Measurements from ENCODE around the gene SPG21.

The SPG21 gene

GRCh38 chr15:64930019-64930652 is 59.6 kb downstream of the SPG21 start:
- ChIA-PET CTCF (no interaction called here), POLR2A (no interaction called here)
- no peak overlapping the region for H3K4me3 ChIP-seq (ENCODE audit: low read depth, low read length)
- TF ChIP-seq, protein P1, sequence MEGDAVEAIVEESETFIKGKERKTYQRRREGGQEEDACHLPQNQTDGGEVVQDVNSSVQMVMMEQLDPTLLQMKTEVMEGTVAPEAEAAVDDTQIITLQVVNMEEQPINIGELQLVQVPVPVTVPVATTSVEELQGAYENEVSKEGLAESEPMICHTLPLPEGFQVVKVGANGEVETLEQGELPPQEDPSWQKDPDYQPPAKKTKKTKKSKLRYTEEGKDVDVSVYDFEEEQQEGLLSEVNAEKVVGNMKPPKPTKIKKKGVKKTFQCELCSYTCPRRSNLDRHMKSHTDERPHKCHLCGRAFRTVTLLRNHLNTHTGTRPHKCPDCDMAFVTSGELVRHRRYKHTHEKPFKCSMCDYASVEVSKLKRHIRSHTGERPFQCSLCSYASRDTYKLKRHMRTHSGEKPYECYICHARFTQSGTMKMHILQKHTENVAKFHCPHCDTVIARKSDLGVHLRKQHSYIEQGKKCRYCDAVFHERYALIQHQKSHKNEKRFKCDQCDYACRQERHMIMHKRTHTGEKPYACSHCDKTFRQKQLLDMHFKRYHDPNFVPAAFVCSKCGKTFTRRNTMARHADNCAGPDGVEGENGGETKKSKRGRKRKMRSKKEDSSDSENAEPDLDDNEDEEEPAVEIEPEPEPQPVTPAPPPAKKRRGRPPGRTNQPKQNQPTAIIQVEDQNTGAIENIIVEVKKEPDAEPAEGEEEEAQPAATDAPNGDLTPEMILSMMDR (IDR thresholded peaks at IDR 0.05; ENCODE audit: insufficient read depth, low read length, missing control alignments): no peak
- DNase-seq (ENCODE audit: low read depth, low spot score): no peak

DNA sequence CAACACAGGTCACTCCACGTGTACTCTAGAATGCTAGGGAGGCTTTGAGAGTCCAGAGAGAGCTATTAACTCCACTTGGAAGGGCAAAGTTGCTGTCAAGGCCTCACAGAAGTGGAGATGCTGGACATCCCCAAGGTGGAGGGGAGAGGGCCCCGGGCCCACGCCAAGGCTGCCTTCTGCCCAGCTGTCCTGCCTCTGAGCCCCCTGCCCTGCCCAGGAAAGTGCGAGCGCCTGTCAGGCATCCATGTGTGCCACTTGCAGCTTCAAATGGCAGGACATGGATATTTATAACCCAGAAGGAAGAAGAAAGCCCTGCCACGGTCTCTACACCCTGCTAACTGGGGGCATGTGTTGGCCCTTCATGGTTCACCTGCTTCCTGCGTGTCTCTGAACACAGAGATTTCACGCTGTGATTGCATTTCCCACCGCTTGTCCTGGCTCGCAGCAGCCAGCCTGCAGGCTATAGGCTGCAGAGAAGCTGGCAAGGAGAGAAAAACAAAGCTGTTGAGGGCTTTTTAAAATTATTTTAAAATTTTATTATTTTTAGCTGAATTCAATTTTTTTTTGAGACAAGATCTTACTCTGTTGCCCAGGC is 61.0 kb downstream of the SPG21 start:
- TF ChIP-seq, protein P1 (IDR thresholded peaks at IDR 0.05; ENCODE audit: insufficient read depth, low read length, missing control alignments): no peak
- DNase-seq (ENCODE audit: low read depth, low spot score): no peak
- H3K4me3 ChIP-seq (ENCODE audit: low read depth, low read length): no peak overlapping the region
- ChIA-PET CTCF (no interaction called here), POLR2A (no interaction called here)

DNA sequence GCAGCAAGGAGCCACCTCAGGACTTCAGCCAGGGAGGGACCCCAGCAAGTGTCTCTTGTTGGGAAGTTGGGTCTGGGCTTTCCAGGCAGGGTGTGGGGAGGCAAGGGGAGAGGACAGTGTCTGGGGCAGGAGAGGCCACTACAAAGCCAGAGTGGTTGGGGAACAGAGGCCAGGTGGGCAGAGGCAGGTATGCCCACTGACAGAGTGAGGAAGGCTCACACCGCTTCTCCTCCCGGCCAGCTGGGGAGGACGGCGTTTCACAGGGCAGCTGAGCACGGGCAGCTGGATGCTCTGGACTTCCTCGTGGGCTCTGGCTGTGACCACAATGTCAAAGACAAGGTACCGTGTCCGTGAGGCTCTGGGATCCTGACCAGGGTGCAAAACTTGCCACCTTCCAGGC is 63.1 kb downstream of the SPG21 start:
- POLR2A ChIA-PET: no interaction called here
- CTCF ChIA-PET: no interaction called here

GRCh38 chr15:64925335-64926330 is 64.1 kb downstream of the SPG21 start:
- TF ChIP-seq, protein P1 (IDR thresholded peaks at IDR 0.05; ENCODE audit: insufficient read depth, low read length, missing control alignments): no peak
- ChIA-PET CTCF (no interaction called here), POLR2A (no interaction called here)
- DNase-seq (ENCODE audit: low read depth, low spot score): no peak
- H3K4me3 ChIP-seq (ENCODE audit: low read depth, low read length): no peak overlapping the region

More for the DNA sequence above, 63.1 kb downstream of the SPG21 start:
- DNase-seq (ENCODE audit: low read depth, low spot score): no peak
- no peak overlapping the region for H3K4me3 ChIP-seq (ENCODE audit: low read depth, low read length)
- TF ChIP-seq, protein P1 (IDR thresholded peaks at IDR 0.05; ENCODE audit: insufficient read depth, low read length, missing control alignments): no peak

DNA sequence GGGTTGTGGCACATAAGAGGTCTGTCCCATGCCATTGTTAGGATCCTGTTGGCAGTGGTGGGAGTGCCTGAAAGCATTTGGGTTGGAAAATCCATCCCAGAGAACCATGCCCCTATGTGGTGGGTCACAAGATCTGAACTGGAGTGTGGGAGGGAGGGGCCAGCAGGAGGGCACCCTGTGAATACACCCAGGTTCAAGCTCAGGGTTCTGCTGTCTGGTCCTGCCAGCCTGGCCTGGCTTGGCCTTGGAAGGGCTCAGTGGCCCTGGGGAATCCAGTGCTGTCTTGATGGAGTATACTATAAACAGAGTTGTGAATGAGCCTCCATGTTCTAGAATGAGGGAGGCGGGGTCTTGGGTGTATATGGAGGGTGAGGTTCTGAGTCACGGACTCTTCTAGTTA is 66.2 kb downstream of the SPG21 start:
- H3K4me3 ChIP-seq (ENCODE audit: low read depth, low read length): no peak overlapping the region
- TF ChIP-seq, protein P1 (IDR thresholded peaks at IDR 0.05; ENCODE audit: insufficient read depth, low read length, missing control alignments): no peak
- ChIA-PET CTCF (interaction anchor here (6.2 kb wide), 1 partner anchor 18 kb away, joined by 32 read pairs; no protein-coding TSS in a partner anchor), POLR2A (no interaction called here)
- no peak for DNase-seq (ENCODE audit: low read depth, low spot score)

DNA sequence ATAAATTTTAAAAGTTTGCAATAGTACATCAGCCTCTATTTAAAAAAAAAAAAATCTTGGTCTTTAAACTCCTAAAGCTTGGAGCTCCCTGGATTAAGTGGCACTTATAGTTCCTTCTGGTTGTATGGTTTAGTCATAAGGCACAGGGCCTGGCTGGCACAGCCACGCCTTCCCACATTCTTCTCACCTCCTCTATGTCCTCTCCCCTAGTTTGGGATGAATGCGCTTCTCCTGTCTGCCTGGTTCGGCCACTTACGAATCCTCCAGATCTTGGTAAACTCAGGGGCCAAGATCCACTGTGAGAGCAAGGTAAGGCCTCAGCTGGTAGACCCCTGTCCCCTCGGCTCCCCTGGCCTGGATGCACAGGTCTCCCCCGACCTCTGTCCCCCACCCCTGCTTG is 68.0 kb downstream of the SPG21 start:
- no peak overlapping the region for H3K4me3 ChIP-seq (ENCODE audit: low read depth, low read length)
- POLR2A ChIA-PET: no interaction called here
- TF ChIP-seq, protein P1 (IDR thresholded peaks at IDR 0.05; ENCODE audit: insufficient read depth, low read length, missing control alignments): no peak
- no peak for DNase-seq (ENCODE audit: low read depth, low spot score)
- CTCF ChIA-PET: interaction anchor here (6.2 kb wide), 1 partner anchor 16 kb away, joined by 32 read pairs; no protein-coding TSS in a partner anchor
